Measurements from ENCODE around the gene HECA.
A peak's percentile ranks its signal among the peaks of the same experiment; 100 is the strongest.
"Not testable (repeated sequence)": the region's sequence is repeated elsewhere in the genome, so short reads cannot be mapped to it uniquely, and the experiment has no call there.

HECA gene

GRCh38 chr6:139134817-139135577, at the start of gene HECA:
HECA (plus strand) TSS chr6:139135080; CDS start chr6:139135397, 317 bp downstream.
- peak; percentile 100 for DNase-seq

GRCh38 chr6:139091826-139092225, 43.1 kb upstream of the HECA start:
- no peak for DNase-seq

GRCh38 chr6:139099984-139100383, 34.9 kb upstream of the HECA start:
- DNase-seq, result no peak

- DNase-seq, result no peak
Measured at GRCh38 chr6:139107051-139107450, 27.8 kb upstream of the HECA start.

- DNase-seq, result no peak
Measured at GRCh38 chr6:139108378-139108777, 26.5 kb upstream of the HECA start.

- DNase-seq, result peak; percentile 70
Measured at GRCh38 chr6:139109558-139109957, 25.3 kb upstream of the HECA start.

- no peak for DNase-seq
Measured at GRCh38 chr6:139112146-139112545, 22.7 kb upstream of the HECA start.

GRCh38 chr6:139112561-139112960, 22.3 kb upstream of the HECA start:
- no peak for DNase-seq

- no peak for DNase-seq
Measured at GRCh38 chr6:139114746-139115145, 20.1 kb upstream of the HECA start.

- DNase-seq, result no peak
Measured at GRCh38 chr6:139115989-139116758, 18.7 kb upstream of the HECA start.

- no peak for DNase-seq
Measured at GRCh38 chr6:139117734-139118133, 17.1 kb upstream of the HECA start.

- no peak for DNase-seq
Measured at GRCh38 chr6:139119552-139119951, 15.3 kb upstream of the HECA start.

- not testable (repeated sequence) for DNase-seq
Measured at GRCh38 chr6:139122823-139123222, 12.1 kb upstream of the HECA start.

- DNase-seq, result peak; percentile 89
Measured at GRCh38 chr6:139124887-139125672, 9.8 kb upstream of the HECA start.

- DNase-seq, result peak; percentile 65
Measured at GRCh38 chr6:139126255-139126654, 8.6 kb upstream of the HECA start.

GRCh38 chr6:139126931-139127330, 7.9 kb upstream of the HECA start:
- no peak for DNase-seq

- DNase-seq, result no peak
Measured at GRCh38 chr6:139129284-139129683, 5.6 kb upstream of the HECA start.

GRCh38 chr6:139131736-139132280, 3.1 kb upstream of the HECA start:
- no peak for DNase-seq

- no peak for DNase-seq
Measured at GRCh38 chr6:139133262-139134063, 1.4 kb upstream of the HECA start.

- DNase-seq, result no peak
Measured at GRCh38 chr6:139134064-139134395, 850 bp upstream of the HECA start.

- DNase-seq, result peak; percentile 88
Measured at GRCh38 chr6:139135578-139136545, 982 bp downstream of the HECA start.
